Germinal center (tissue), 1 donor: ENCODE measurements around the gene RIC8B.

Source experiments
- DNase-seq: peaks from one replicate; pipeline ENCODE4 v3.0.0; 2012; ENCODE audit warnings: mixed read lengths, low spot score

RIC8B gene

DNA sequence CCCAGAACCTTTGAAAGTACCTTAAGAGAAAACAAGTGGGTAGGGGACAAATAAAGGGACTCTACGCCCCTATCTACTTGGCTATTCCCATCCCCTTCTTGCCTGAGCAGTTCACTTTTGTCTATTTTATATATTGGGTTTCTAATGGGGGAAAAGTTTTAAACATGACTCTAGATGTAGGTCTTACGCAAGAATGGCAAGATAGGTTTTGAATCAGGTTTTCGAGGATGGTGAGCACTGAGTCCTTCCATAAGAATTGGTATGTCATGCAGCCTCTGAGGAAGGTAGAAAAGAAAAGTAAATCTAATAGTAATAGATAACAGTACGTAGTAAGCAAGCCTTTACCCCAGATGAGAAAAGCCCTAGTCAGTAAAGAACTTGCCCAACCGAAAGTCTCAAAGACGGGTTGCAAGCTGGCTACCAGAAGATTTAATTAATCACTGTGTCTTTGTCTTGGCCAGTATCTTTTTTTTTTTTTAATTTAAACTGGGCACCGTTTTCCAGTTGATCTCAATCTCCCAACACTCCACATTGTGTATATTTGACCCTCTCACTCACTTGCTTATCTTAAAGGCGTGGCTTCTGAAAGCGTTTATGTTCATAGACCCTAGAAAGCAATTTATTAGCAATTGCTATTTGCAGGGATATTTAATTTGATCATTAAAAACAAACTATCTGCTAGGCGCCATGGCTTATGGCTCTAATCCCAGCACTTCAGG lies 94.7 kb downstream of the RIC8B start:
- DNase-seq, result no peak

DNA sequence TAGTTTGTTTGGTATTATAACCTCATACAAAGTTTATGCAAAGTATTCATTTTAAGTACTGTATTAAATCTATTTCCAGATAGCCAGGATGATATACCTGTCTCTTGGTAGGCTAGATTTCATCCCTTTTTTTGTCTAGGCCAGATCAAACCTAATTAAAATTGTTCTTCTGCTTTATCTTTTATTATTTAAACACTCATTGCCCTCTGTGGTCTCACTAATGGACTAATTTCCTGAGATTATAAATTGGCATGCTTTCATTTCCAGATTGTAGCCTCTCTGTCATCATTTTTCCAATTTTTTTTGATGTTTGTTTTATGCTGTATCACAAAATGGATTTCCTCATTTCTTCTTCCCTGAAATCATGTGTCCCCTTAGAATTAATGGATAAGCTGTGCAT lies 95.6 kb downstream of the RIC8B start:
- no peak for DNase-seq

DNA sequence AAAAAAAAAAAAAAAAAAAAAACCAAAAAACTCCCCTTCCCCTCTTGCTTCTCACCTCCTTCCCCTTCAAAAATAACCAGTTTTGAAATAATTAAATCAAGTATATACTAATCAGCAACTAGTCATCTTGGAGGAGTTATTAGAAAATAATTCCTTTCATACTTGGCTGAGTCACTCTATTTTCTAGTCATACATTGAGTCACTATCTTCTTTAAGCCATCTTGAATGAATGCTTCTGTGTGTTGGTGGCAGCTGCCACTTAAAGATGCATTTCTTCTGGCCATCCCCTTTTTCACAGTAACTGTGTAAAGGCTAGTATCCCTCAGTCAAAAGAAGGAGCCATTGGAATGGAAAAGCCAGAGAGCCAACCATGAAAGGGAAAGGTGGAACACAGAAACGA lies 97.0 kb downstream of the RIC8B start:
- no peak for DNase-seq

DNA sequence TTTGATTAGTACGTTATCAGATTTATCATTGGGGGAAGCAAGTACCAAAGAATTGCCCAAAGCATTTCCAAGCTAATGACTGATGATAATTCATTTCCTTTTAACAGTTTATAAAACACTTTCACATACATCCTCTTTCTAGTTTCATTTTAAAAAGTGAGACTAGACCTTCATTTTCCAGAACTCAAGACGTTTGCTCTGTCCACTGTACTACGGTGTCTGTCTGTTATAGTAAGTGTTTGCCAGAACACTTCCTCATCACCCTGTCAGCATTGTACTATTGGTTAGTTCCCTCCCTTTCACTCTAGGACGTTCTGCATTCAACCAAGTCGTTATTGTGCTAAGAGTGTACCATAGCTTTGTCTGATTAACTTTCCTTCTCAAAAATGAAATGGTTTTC lies 99.5 kb downstream of the RIC8B start:
- no peak for DNase-seq

DNA sequence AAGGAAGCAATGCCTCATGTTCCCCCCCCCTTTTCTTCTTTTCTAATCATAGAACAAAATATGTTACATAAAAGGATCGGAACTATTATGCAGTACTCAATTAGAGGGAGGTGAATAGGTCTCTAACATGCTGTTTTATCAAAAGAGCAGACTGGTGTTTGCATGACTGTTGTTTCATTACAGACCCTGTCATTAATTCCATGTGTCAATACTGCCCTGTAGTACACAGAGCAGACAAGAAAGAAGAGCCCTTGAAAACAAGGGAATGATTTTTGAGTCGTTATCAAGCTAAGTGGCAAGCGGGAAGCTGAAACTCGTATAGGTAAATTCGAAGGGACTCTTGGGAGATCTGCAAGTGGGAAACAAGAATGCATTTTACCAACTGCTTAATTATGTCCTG lies 104.3 kb downstream of the RIC8B start:
- DNase-seq, result no peak

DNA sequence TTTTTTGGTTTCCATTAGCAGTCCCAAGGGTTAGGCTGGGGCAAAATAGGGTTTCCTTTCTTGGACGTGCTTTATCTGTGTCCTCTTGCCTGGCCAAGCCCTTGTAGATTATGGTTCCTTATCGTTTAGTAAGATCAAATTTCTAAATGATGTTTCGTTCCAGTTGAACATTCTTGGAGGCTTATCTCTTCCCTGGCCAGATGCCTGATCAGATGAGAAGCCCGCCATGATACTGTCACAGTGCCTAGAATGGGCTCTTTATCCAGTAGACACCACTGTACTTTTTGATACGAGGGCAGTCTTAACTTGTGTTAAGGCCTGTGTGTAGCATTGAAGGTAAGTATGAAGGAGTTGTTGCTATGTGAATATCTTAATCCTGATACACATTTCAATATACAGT lies 105.1 kb downstream of the RIC8B start:
- no peak for DNase-seq

DNA sequence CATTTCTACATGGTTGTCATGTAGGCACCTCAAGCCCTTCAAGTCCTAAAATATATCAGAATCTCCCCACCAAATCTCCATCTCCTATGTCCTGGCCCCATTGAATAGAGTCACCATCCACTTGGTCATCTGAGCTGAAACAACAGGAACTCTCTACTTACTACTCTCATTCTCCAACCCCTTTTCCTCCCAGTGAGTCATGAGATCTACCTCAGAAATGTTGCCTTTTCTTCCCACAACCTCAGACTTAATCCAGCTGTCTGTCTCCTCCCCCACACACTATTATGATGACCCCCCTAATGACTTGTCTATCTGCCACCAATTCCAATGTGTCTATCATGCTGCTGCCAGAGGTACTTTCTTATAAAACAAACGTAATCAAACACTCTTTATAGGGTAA lies 108.9 kb downstream of the RIC8B start:
- no peak for DNase-seq

DNA sequence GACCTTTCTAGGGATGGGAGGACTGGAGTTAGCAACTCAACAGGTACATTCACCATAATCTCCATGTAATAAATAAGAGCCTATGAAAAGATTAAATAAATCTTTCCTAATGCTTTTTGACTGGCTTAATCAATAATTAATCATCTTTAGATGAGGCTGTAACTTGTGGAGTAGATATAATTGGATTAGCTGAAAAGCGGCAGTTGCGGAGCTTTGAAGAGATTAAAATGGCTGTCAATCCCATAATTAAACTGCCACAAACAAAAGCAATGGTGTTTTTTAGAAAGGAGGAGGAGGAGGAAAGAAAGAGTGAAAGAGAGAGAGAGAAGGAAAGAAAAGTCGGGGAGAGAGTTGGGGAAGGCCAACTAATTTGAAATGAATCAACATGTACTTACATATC lies 110.5 kb downstream of the RIC8B start:
- no peak for DNase-seq

DNA sequence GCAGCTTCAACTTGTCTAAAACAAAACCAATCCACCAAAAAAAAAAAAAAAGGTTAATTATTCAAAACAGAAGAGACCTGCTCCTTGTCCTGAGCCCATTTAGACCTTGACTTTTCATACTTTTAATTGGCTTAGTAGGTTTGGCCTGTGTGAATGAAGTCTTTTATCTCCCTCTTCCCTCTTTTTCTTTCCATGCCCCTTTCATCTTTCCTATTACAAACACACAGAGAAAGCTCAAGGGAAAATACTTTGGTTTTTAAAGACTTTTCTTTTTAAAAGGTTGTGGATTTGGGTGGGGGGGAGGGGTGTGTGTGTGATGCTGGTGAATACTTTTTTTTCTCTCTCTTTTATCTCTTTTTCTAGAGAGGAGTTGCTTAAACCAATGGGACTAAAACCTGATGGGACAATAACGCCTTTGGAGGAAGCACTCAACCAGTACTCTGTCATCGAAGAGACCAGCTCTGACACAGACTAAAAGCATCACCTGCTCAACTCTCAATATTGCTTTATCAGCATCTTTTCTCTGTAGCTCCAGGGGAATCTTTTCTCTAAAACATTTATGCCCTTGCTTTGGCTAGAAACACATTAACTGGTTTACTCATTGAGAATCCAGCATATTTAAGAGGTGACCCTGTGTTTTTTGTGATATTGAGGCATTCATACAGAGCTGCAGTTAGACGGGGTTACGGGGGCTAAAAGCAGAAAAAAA lies 111.2 kb downstream of the RIC8B start:
- no peak for DNase-seq

DNA sequence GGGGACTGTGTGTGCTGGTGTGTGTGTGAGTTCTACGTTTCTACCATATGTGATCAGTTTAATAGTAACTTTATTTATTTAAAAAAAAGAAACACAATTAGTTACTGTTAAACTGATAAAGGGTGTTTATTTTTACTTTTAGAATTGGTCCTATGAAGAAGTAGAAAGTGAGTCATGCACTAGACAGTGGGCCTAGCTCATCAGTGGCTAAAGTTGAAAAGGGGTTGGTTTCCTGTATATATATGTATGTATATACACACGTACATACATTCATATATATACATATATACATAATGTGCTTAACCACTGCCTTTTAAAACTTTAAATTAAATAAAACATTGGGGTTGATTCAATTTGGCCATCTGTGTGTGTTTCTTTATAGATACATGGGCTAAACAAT lies 112.5 kb downstream of the RIC8B start:
- DNase-seq, result no peak

DNA sequence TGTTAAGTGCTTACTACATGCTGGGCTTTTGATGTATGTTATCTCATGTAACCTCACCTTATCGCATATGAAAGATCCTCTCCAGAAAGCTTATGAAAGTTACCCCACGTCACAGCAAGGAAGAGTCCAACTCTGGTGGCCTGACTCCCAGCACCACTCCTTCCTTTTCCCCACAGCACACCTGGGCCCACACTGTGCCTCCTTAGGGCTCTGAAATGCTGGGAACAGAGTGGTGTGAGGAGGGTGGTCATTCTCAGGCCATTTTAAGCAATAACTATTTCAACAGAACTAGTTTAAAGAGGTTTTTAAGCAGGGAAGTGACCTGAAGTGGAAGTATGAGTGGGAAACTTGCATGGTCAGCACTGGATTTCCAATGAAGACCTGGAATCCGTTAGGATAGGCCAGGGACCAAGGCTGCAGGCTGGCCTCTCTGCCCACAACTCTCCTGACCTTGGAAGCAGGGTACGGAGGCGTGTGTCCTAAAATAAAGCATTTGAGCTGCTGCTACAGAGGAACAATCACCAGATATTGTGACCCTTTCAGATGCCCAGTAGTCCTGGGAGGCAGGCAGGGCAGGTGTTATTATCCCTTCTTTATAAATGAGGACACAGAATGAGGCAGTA lies 114.0 kb downstream of the RIC8B start:
- no peak for DNase-seq

DNA sequence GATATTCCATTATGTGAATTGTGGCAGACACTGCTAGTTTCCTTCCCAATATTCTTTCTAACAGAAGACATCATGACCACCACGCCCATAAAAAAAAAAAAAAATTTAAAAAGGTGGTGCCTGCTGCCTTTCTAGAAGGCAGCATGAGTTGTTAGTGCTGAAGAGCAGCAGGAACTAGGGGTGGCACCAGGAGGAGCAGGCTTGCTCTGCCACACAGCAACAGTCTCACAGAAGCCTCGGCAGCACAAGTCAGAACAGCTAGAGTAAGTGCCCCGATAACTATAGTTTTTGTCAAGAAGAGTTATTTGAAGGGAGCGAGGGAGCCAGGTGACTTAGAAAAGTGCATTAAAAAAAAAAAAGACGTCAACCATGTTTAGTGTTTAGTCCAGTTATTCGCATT lies 114.8 kb downstream of the RIC8B start:
- DNase-seq, result no peak

DNA sequence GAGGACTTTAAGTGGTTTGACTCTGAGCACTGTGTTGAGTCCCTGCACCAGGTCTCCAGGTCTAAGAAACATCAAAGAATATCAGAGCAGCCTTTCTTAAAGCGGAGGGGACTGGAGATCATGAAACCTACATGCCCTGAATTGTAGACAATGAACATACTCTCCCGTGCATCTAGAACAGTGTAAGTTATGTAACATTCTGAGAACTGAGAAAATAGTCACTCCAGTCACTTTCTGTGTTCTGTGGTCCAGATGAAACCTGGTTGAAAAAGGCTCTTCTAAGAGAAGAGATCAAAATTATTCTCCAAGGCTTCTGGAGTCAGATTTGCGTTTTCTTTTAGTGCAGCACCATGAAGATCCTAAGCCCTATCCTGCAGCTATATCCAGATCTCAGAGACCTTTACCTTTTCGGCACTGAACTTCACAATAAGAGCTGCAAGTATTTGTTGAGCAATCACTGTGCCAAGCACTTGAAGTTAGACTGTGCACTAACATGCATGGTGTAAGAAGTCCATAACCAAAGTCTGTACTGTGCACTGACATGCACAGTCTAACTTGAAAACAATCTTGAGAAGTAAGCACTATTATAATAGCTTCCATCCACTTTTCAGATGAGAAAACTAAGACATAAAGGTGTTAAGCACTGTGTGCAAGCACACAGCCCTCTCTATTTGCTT lies 115.6 kb downstream of the RIC8B start:
- DNase-seq, result no peak

DNA sequence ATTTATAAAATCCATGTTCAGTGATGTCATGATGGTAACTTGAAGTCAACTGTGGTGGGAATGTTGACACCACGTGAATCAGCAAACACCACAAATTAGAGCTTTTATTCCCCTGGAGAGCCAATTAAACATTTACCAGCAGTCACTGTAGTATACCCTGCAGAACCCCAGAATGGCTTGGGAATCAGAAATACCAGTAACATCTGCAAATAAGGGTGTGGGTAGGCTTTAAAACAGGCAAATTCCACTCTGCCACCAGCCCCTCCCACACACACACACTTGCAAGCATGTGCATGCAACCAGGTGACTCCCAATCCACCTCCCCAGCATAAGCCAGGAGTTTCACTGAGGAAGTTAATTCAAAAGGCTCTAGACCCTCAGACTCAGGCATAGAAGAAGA lies 117.6 kb downstream of the RIC8B start:
- DNase-seq, result no peak

DNA sequence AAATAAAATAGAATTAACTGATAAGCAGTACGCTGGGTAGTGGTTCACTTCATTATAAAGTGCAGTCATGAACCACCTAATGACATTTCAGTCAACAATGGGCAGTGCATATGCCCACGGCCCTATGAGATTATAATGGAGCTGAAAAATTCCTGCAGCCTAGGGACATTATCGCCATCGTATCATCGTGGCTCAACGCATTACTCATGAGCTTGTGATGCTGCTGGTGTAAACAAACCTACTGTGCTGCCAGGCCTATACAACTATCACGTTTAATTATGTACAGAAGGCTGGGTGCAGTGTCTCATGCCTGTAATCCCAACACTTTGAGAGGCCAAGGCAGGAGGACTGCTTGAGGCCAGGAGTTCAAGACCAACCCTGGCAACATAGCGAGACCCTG lies 119.0 kb downstream of the RIC8B start:
- DNase-seq, result no peak

DNA sequence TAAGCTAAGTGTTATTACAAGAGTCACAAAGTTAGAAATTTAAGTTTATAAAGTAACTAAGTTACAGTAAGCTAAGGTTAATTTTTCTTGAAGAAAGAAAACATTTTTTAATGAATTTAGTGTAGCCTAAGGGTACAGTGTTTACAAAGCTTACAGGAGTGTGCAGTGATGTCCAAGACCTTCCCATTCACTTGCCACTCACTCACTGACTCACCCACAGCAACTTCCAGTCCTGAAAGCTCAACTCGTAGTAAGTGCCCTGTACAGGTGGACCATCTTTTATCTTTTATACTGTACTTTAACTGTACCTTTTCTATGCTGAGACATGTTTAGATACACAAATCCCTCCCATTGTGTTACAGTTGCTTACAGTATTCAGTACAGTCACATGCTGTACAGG lies 120.3 kb downstream of the RIC8B start:
- DNase-seq, result no peak

DNA sequence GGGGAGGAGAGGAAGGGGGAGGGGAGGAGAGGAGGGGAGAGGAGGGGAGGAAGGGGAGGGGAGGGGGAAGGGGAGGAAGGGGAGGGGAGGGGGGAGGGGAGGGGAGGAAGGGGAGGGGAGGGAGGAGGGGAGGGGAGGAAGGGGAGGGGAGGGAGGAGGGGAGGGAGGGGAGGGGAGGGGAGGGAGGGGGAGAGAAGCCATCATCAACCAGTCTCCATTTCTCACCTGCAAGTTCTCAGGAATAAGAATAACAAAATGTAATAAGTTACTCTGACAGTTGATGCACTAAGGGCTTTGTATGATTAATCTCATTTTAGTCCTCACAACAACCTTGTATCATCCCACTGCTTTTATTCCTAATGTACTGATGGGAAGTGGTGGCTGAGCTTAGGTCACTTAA lies 122.1 kb downstream of the RIC8B start:
- no peak for DNase-seq

DNA sequence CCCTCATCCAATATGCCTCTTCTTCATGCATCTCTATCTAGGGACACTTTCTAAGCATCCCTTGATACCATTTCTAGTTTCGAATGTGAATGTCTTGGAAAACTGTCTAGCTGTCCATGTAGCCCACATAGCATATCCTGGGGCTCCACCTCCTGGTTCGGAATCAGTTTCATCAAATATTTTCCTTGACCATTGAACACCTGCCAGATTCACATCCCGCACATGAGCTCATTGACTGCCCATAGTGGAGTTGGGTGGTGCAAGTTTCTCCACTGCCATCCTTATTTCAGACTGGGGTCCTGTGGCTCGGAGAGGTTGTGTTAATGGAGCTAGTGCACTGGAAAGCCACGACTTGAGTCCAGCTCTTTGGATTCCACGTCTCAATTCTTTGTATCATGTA lies 122.6 kb downstream of the RIC8B start:
- DNase-seq, result no peak

DNA sequence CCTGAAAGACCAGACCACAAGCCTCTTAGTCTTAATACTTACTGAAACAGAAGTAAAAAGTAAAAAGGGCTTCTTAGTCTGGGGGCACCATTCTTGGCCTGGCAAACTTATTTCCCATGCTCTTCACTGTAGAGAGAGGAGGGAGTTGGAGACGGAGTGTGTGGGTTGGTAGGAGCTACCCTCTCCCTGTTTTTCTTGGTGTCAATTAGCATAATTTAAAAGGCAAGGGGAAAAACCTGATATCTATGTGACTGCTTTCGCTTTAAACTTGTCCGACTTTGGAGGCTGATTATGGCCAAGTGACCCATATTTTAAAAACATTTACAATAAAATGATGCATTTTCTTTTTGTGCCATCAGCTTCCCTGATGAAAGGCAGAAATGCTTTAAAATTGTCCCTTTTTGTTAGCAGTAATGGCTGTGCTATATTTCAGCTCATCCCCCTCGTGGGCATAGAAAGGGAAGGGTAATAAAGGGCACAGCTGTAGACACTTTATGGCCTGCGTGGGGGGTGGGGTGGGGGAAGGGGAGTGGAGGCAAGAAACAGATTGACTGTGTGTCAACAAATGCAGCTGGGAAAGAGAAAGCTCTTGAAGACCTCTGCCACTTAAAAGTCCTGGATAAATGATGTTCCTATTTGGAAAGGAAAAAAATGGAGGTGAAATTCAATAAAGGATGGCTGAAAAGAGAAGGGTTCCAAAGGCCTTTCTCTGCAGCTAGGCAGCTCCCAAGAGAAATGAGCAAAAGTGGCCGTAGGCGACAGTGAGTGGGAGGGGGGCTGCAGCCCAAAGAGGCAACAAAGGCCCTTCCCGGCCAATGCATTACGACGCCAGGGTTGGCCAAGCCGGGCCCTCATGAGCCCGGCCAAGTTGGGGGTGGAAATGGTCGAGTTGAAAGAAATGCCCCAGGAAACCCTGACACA lies 123.8 kb downstream of the RIC8B start:
- no peak for DNase-seq

DNA sequence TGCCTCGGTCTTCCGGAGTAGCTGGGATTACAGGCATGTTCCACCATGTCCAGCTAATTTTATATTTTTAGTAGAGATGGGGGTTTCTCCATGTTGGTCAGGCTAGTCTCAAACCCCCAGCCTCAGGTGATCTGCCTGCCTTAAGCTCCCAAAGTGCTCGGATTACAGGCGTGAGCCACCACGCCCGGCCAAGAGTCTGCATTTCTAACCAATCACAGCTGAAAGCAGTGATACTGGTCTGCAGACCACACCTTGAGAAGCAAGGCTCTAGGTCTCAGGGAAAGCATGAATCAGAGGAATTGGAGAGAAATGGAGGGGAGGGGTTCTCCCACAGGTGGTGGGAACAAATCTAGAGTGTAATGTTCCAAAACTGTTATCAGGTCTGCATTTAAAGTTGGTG lies 126.1 kb downstream of the RIC8B start:
- DNase-seq, result no peak

DNA sequence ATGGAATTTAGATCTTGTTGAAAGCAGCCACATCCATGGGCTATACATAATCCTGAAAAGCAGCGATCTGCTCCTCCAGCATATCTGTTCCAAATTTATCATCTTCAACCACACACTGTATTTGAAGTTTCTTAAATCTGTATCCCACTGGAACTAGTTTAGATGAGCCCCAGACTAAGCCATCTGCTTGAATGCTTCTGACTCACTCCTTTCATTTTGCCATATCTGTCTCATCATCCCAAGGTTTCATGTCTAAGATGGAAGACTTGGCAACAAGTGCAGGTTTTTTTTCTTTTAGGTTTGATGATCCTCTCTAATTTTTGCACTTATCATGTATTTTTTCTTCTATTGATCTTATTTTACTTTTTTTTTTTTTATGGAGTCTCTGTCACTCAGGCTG lies 126.8 kb downstream of the RIC8B start:
- no peak for DNase-seq

DNA sequence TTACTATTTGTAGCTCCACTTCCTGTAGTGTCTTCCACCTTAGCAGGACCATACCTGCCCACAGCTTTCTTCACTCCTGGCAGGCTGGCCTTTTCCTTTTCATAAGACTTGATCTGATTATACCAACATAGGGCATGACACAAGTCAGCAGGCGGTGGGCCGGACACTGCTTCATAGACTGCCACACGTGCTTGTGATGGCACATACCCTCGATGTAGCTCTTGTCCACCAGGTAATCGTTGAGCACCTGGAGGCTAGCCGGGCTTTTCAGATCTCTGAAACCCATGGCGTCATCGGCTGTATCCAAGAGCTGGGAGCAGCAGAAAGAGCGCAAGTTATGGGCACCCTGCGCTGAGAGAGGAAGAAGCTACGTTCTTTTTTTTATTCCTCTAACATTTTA lies 127.6 kb downstream of the RIC8B start:
- DNase-seq, result no peak
